Mesothelial cell of epicardium (in vitro differentiated cells): ENCODE results near the gene C2orf69. TPM values are rescaled to one million over a fixed set of nuclear protein-coding genes. Genes with fewer than 3 reads are reported as not detected.

Experiments
- DNase-seq, 2 experiments: peaks; one replicate each; pipeline ENCODE4 v3.0.0; 2021; ENCODE audit warnings: low spot score in 2 of 2; ENCODE audit not compliant: unreplicated experiment in 2 of 2
- H3K27ac Mint-ChIP-seq: 2 replicates; pipeline ENCODE4 v1.8.0; 2021; ENCODE audit warnings: mixed read lengths
- H3K27me3 Mint-ChIP-seq: 2 replicates; pipeline ENCODE4 v1.8.0; 2021; ENCODE audit warnings: low read depth, mixed read lengths
- H3K36me3 Mint-ChIP-seq: 2 replicates; pipeline ENCODE4 v1.8.0; 2021; ENCODE audit warnings: mixed read lengths
- H3K4me1 Mint-ChIP-seq: 2 replicates; pipeline ENCODE4 v1.8.0; 2021; ENCODE audit warnings: mixed read lengths
- H3K4me3 Mint-ChIP-seq: 2 replicates; pipeline ENCODE4 v1.8.0; 2021; ENCODE audit warnings: mild to moderate bottlenecking, moderate library complexity, mixed read lengths
- H3K9me3 Mint-ChIP-seq: 2 replicates; pipeline ENCODE4 v1.8.0; 2021; ENCODE audit warnings: mixed read lengths
- CTCF ChIP-seq: fragments of 200-600 bp; sonication (generic); IDR thresholded peaks from one replicate; pipeline ENCODE4 v1.5.0; 2021; ENCODE audit warnings: antibody characterized with exemption; ENCODE audit not compliant: unreplicated experiment
- total RNA-seq: library from RNA; stranded (reverse); gene quantifications from 3 replicates; pipeline ENCODE4 v1.2.1, GENCODE V29; 2021

The C2orf69 gene
- total RNA-seq, 1 donor from 2014 or later: 10.5 TPM

- no peak for DNase-seq
- Mint-ChIP-seq H3K36me3 (peaks cover 20% of the 10 kb centered on the region), H3K27me3 (no peaks in the 10 kb centered on the region), H3K27ac (no peak overlapping the region), H3K9me3 (no peaks in the 10 kb centered on the region), H3K4me3 (no peak overlapping the region), H3K4me1 (no peaks in the 10 kb centered on the region)
- TF ChIP-seq CTCF: no peak
These were observed 35.1 kb downstream of the C2orf69 start for GRCh38 chr2:199946196-199946595.

DNA sequence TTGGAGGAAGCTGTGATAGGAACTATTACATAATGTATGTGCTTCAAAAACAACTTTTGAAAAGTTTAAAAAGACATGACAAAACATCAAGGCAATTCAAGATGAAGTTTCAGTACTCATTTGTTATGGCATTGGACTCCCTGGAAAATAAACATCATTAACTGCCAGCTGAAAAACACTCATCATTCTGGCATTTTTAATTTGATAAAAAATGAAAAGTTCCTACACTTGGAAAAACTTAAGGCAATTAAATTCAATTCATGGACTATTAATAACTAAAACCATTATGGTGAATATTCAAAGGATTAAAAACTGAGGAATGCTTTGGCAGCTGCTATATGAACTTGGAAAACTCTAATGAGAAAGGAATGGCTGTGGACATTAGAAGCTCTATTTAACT, 35.7 kb downstream of the C2orf69 start:
- no peaks in the 10 kb centered on the region for H3K27me3 Mint-ChIP-seq
- TF ChIP-seq CTCF: no peak
- H3K27ac Mint-ChIP-seq: no peak overlapping the region
- no peak overlapping the region for H3K4me3 Mint-ChIP-seq
- peaks cover 20% of the 10 kb centered on the region for H3K36me3 Mint-ChIP-seq
- DNase-seq: no peak
- no peaks in the 10 kb centered on the region for H3K4me1 Mint-ChIP-seq
- no peaks in the 10 kb centered on the region for H3K9me3 Mint-ChIP-seq

DNA sequence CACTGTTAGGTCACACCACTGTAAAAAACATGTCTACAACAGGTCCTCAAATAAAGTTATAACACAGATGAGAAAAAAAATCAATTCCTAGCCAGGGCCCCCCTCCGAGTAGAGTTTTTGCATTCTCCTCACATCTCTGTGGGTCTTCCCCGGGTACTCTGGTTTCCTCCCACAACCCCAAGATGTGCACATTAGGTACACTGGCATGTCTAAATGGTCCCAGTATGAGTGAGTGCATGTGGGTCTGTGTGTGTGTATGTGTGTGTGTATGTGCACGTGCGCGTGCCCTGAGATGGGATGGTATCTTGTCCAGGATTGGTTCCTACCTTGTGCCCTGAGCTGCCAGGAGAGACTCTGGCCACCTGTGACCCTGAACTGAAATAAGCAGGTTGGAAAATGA, 39.3 kb downstream of the C2orf69 start:
- peaks cover 14% of the 10 kb centered on the region for H3K36me3 Mint-ChIP-seq
- H3K4me3 Mint-ChIP-seq: no peak overlapping the region
- DNase-seq: no peak
- no peaks in the 10 kb centered on the region for H3K9me3 Mint-ChIP-seq
- H3K4me1 Mint-ChIP-seq: peaks cover 13% of the 10 kb centered on the region
- no peaks in the 10 kb centered on the region for H3K27me3 Mint-ChIP-seq
- no peak for TF ChIP-seq CTCF
- H3K27ac Mint-ChIP-seq: no peak overlapping the region

GRCh38 chr2:199951023-199951422, 39.9 kb downstream of the C2orf69 start:
- H3K4me1 Mint-ChIP-seq: peaks cover 13% of the 10 kb centered on the region
- no peaks in the 10 kb centered on the region for H3K27me3 Mint-ChIP-seq
- H3K4me3 Mint-ChIP-seq: no peak overlapping the region
- H3K36me3 Mint-ChIP-seq: peaks cover 14% of the 10 kb centered on the region
- TF ChIP-seq CTCF: no peak
- H3K9me3 Mint-ChIP-seq: no peaks in the 10 kb centered on the region
- DNase-seq: no peak
- H3K27ac Mint-ChIP-seq: no peak overlapping the region

GRCh38 chr2:199955007-199955338, 43.9 kb downstream of the C2orf69 start:
- DNase-seq: no peak
- H3K4me3 Mint-ChIP-seq: peak overlapping the region; percentile 99
- peaks cover 14% of the 10 kb centered on the region for H3K36me3 Mint-ChIP-seq
- peak overlapping the region; percentile 98 for H3K27ac Mint-ChIP-seq
- TF ChIP-seq CTCF: no peak
- no peaks in the 10 kb centered on the region for H3K9me3 Mint-ChIP-seq
- no peaks in the 10 kb centered on the region for H3K27me3 Mint-ChIP-seq
- peaks cover 38% of the 10 kb centered on the region for H3K4me1 Mint-ChIP-seq
